ENCODE data around the gene NAPB.

The NAPB gene

DNA sequence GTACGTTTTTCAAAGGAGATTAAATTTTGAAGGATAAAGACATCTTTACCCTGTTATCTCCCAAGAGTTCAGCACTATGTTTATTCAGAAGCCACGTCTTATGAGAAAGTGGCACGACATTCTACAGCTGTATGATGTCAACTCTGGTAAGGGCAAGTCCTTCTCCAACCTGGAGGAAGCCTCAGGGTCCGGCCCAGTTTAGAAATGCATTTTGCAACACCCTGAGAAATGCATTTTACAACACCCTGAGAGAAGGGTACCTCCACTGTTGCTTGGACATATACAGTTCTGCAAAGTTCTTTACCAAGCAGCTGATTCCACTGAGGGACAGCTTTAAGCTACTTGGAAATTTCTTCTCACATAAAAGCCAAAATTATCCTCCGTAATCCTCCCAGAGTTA is 17.5 kb downstream of the NAPB start:
- DNase-seq, result no peak

GRCh38 chr20:23401051-23401450 is 20.2 kb downstream of the NAPB start:
- DNase-seq, result no peak

GRCh38 chr20:23399568-23400241 is 21.6 kb downstream of the NAPB start:
- no peak for DNase-seq

- DNase-seq, result no peak
Observed at GRCh38 chr20:23397961-23398360, 23.3 kb downstream of the NAPB start.

DNA sequence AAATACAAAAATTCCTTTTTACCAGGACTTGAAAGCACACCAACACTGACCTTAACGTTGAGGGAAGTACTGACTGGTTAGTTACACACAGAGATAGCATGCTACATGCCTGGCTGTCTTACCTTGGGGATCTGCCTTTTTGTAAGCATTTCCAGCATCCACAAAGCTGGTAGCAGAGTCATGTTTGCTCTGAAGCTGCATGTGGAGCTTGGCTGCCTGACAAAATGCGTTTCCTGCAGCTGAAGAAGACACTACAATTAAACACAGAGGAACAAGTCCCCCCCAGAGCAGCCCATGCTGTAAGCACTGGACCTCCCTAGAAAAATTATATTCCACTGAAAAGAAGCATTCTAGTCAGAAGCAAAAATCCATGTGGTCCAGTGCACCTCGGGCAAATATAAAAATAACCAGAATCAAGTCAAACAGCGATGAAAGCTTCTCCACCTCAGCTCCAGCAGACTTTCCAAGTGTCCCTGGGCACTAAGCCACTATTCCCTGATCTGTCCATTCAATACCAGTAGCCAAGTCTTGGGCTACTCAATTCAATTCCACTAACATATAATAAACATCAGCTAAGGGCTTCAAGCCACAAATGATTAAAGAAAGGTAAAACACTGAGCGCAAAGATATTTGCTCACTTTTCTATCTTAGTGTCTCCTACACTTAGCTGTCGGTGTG is 24.2 kb downstream of the NAPB start:
- DNase-seq, result no peak

DNA sequence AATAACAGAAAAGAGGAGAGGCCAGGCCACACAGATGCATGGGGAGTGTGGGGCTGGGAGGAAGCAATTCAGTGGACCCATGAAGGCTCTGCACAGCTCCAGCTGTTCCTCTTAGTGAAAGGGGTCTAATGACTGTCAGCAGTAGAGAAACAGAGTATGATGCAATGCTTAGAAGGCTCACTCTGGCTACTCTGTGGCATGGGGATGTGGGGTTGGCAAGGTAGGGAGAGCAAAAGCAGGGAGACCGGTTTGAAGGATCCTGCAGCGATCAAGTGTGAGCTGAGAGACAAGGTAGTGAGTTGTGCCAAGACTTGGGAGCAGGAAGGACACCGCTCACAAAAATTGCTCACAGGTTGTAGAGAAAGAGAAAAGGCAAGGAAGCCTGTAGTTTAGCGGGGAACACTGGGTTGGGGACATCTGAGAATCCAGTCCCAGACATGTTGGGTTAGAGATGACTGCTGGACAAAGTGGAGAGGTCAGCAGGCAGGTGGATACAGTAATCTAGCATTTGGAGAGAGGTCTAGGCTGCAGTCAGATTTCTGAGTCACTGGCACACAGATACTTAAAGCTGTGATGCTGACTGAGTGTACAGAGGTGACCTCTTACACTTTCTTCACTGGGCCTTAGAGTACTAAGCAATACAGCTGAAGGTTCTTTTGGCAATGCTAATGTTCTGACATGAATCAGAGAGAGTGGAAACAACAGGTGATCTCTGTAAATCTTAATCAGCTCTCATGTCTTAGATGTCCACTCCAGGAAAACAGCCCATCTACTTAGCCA is 27.1 kb downstream of the NAPB start:
- DNase-seq, result no peak

DNA sequence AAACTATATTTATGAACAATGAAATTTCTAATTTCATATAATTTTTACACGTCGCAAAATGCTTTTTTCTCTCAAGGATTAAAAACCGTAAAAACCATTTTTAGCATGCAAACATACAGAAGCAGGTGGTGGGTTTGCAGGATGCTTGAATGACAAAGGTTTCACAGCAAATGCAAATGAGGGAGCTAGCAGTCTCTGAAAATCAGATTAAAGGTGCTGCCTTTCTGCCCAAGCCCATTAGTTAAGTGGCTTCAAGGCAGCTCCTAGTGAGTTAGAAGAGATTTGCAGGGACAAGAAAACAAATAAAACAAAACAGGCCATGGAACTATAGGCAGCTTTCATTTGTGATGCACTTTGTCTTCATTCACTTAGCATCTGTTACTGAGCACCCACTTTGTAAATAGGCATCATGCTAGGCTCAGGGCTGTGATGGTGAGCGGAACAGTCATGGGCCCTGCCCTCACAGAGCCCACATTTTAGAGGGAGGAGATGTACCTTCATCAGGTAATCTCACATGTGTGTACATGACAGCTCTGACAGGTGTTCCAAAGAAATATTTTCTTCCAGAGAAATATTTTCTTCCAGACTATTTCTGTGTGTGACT is 29.5 kb downstream of the NAPB start:
- no peak for DNase-seq

GRCh38 chr20:23390091-23390774 is 31.1 kb downstream of the NAPB start:
- no peak for DNase-seq

GRCh38 chr20:23387118-23387443 is 34.2 kb downstream of the NAPB start:
- DNase-seq, result no peak

DNA sequence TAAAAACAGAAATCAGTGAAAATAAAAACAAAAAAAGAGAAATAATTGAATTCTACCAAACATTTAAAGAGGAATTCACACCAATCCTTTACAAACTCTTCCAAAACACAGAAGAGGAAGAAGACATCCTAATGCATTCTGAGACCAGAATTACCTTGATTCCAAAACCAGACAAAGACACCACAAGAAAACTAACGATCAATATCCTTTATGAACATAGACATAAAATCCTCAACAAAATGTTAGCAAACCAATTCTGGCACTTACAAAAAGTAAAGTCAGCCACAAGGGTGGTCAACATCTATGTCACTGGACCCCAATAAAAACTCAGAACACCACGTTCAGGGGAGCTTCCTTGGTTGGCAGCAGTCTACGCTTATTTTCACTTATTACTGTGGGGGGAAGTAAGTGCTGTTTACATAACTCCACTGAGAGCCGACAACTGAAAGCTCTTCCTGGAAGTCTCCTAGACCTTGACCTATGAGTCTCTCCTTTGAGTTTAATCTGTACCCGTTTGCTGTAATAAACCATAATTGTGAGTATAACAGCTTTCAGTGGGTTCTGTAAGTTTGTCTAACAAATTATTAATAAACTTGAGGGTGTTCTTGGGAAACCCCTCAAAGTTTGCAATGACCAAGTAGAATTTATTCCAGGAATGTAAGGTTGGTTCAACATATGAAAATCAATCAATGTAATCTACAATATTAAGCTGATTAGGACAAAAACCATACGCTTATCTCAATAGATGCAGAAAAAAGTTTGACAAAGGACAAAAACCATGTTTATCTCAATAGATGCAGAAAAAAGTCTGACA is 34.8 kb downstream of the NAPB start:
- no peak for DNase-seq

DNA sequence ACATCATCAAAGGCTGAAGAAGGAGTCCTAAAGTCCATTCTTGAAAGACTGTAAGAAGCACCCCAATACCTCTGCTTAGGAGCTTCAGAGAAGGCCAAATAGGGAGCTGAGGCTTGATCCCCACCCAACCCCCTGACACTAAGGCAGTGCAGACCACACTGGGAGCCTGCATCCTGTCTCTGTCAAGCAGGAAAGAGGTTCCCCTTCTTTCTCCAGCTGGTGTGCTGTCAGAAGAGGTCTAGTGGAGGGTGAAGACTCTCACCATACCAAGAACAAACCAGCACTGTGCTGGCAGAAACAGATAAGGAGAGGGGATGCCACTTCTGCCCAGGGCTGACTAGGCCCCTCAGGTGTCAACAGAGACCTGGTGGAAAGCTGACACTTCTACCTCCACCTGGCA is 39.4 kb downstream of the NAPB start:
- no peak for DNase-seq

GRCh38 chr20:23379772-23380171 is 41.5 kb downstream of the NAPB start:
- no peak for DNase-seq

DNA sequence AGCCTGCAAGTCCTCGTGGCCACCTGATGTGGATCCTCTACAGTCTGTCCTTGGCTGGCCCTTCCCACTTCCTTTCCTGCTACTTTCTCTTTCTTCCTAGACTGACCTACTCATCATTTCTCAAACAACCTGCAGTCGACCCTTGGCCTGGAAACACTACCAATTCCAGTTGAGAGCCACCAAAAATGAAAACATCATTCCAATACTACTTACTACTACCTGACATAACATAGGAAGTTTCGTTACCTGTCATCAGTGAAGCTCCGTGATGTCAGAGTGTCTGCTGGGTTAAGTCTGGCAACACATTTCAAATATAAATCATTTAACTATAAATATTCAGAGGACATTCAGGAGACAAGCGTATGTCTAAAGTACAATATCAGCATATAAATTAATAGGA is 45.5 kb downstream of the NAPB start:
- DNase-seq, result no peak

DNA sequence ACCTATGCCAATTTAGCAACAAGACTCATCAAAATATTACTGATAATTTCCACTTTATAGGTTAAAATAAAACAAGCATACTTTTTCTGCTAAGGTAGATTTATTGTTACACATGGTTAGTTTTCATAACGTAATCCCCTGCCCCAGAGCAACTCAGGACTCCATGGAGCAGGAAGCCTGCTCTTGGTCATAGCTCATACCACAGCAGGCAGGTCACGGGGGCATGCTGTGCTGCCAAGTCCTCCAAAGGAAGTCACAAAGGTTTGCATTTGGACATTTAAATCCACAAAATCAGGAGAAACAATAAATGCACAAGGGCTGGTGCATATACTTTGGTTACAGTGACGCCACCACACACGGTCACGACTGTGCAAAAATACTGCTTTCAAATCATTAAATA is 46.8 kb downstream of the NAPB start:
- no peak for DNase-seq

DNA sequence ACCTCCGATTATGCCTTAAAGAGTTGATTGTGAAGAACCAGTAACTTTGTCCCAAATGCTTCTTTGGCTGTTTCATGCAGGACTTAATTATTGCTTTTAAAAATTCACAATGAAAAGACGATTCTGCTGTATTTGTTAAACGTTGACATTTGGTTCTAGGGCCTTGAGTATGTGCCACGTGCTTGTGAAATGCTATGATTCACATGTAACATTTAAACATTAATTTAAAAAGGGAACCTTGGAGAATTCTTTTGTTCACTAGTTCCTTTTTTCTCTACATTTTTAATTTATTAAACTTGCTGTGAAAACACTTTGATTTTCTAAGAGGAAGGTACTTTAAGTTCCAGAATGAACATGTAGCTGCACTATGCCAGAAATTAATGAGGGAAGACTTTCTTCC is 49.8 kb downstream of the NAPB start:
- no peak for DNase-seq

DNA sequence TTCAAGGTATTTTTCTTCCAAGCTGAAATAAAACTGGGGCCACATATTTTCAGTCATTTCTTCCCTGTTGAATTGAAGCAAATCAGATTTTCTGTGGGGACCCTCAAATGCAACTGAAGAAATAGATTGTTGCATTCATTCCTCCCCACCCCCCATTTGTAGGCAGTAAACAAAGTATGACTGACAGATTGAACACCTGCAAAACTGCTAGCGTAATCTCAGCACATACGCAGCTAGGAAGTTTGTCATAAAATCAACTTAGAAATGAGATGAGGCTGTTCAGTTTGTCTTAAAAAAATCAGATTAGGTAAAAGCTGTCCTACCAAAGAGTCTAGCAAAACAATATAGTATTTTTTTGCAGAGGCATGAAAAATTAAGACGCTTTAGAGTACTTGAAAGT is 50.4 kb downstream of the NAPB start:
- DNase-seq, result no peak

DNA sequence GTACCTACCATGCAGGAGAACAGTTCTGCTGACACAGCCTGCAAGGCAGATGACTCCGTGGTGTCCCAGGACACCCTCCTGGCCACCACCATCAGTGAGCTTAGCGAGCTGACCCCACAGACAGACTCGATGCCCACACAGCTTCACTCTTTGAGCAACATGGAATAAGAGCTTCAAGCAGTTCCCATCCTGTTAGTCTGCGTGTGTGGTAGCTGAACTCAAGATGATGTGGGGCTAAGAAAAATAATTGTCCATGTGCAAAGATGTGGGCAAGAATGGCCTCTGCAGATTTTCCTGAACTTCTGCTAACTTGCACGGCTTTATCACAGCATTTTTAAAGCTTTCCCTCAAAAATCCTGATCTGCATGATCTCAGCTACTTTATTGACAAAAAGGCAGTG is 51.0 kb downstream of the NAPB start:
- no peak for DNase-seq

DNA sequence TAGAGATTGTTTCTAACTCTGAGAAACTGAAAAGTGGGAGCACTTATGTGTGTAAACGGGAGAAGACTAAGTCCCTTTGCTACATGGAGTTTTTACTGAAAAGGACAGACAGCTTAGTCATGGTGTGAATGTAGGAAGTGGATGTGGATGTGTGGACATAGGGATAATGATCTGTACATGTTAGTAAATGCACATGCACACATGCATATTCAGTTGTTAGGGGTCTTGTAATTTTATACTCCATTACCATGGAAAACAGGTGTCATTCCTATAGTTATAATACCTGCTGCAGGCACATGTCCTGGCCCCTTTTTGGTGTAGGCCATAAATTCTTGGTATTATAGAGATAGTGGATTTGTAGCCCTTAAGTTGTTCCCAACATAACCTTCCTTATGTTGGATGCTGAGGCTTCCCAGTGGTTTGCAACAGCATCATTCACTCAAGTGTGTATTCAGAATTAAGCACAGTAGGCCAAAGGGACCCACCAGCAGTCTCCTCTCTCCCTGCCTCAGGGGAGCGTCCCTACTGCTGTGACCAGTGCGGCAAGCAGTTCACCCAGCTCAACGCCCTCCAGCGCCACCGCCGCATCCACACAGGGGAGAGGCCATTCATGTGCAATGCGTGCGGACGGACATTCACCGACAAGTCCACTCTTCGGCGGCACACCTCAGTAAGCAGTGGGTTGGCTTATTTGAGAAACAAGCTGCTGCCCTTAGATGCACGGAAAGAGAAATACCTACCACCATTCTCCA is 52.0 kb downstream of the NAPB start:
- no peak for DNase-seq

- DNase-seq, result no peak
Observed at GRCh38 chr20:23368316-23369071, 52.8 kb downstream of the NAPB start.

DNA sequence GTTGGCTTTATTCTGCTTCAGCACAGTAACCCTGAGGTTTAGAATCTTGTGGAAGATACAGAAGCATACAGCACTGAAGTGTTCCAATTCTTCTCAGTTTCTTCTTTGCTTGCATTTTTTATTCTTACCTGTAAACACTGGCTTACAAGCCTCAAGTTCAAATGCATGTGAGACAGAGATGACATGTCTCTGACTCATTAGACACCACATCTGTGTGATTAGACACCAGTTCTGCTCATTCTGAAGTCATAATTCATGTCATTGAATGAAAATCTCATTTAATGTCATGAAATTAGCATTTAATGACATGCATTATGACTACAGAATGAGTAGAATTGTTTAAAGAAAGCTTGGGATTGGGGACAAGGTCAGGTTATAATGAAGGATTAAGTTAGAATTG is 53.5 kb downstream of the NAPB start:
- DNase-seq, result no peak

DNA sequence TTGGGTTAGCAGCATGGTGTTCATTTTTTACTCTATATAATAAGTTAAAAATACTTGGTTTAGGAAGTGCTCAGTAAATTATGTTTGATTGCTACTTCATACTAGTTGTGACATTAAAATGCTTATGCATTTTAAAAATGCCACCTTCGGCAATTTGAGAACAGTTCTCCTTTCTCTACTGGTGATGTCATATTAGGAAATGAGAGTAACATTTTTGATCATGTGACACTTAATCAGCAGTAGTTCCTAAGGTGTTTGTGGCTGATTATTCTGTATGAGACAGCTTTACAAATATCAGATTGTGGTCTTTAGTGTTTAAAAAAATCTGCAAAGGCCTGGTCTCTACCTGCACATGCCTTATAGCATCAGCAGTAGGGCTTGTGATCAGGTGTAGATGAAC is 54.9 kb downstream of the NAPB start:
- DNase-seq, result no peak
